ENCODE measurements around the gene CTSH. TPM values are rescaled to one million over a fixed set of nuclear protein-coding genes. Genes with fewer than 3 reads are reported as not detected.

The CTSH gene
- total and polyA plus RNA-seq, 2 experiments from 2014 or later, result 1.7 to 5.2 TPM

- no peak overlapping the region for H3K4me2 ChIP-seq (ENCODE audit: unreplicated experiment)
- H3K27ac ChIP-seq, result no peak overlapping the region
- H4K20me1 ChIP-seq (ENCODE audit: insufficient read depth), result no peaks in the 10 kb centered on the region
- peaks cover 8% of the 10 kb centered on the region for H3F3A ChIP-seq (ENCODE audit: insufficient read depth)
- H3K9me2 ChIP-seq (ENCODE audit: insufficient read depth), result no peaks in the 10 kb centered on the region
- no peak overlapping the region for H3K9ac ChIP-seq
- no peak overlapping the region for H2AFZ ChIP-seq
- no peaks in the 10 kb centered on the region for H3K27me3 ChIP-seq (replicated peaks; ENCODE audit: insufficient read depth)
- in situ Hi-C loops (cut with MboI), result no loop called here
- no peaks in the 10 kb centered on the region for H3K9me3 ChIP-seq (ENCODE audit: low read depth)
- H3K4me1 ChIP-seq (ENCODE audit: insufficient read depth), result peaks cover 9% of the 10 kb centered on the region
- no peak for TF ChIP-seq EZH2 (IDR thresholded peaks at IDR 0.05; ENCODE audit: insufficient read depth, poor library complexity, severe bottlenecking)
- no peaks in the 10 kb centered on the region for H3K79me2 ChIP-seq (ENCODE audit: insufficient read depth)
- no peak for DNase-seq
- 75 to 79% methylated on average over 17 of the region's 17 CpGs for WGBS, 2 experiments (ENCODE audit: low coverage in 1 of 2, low lambda C conversion rate in 2 of 2, missing lambda C conversion rate in 2 of 2)
- H3K36me3 ChIP-seq (ENCODE audit: low read depth), result peaks cover 18% of the 10 kb centered on the region; the same call in 1 of the 2 replicates
- no peak overlapping the region for H3K4me3 ChIP-seq
These were observed 17.6 kb downstream of the CTSH start for GRCh38 chr15:78927077-78927790.

GRCh38 chr15:78925956-78926743, 18.7 kb downstream of the CTSH start:
- no peaks in the 10 kb centered on the region for H3K27me3 ChIP-seq (replicated peaks; ENCODE audit: insufficient read depth)
- no peak overlapping the region for H3K27ac ChIP-seq
- in situ Hi-C loops (cut with MboI), result no loop called here
- no peak for TF ChIP-seq EZH2phosphoT487 (IDR thresholded peaks at IDR 0.05; ENCODE audit: insufficient read depth, low read depth)
- no peak for TF ChIP-seq EZH2 (IDR thresholded peaks at IDR 0.05; ENCODE audit: insufficient read depth, poor library complexity, severe bottlenecking)
- H3K4me1 ChIP-seq (ENCODE audit: insufficient read depth), result peaks cover 6% of the 10 kb centered on the region
- H3K4me3 ChIP-seq, result no peak overlapping the region
- H3K9me3 ChIP-seq (ENCODE audit: low read depth), result no peaks in the 10 kb centered on the region
- no peak overlapping the region for H3K4me2 ChIP-seq (ENCODE audit: unreplicated experiment)
- no peaks in the 10 kb centered on the region for H3K9me2 ChIP-seq (ENCODE audit: insufficient read depth)
- no peak for DNase-seq
- H3K36me3 ChIP-seq (ENCODE audit: low read depth), result peaks cover 27% of the 10 kb centered on the region; the same call in 1 of the 2 replicates
- H3K79me2 ChIP-seq (ENCODE audit: insufficient read depth), result no peaks in the 10 kb centered on the region
- WGBS, 2 experiments (ENCODE audit: low coverage in 1 of 2, low lambda C conversion rate in 2 of 2, missing lambda C conversion rate in 2 of 2), result 87% methylated on average over 5 of the region's 5 CpGs
- peaks cover 8% of the 10 kb centered on the region for H3F3A ChIP-seq (ENCODE audit: insufficient read depth)
- H3K9ac ChIP-seq, result no peak overlapping the region
- no peaks in the 10 kb centered on the region for H4K20me1 ChIP-seq (ENCODE audit: insufficient read depth)
- no peak overlapping the region for H2AFZ ChIP-seq

- no peak overlapping the region for H3K4me3 ChIP-seq
- H3K79me2 ChIP-seq (ENCODE audit: insufficient read depth), result peaks cover 2% of the 10 kb centered on the region
- no peak overlapping the region for H3K4me2 ChIP-seq (ENCODE audit: unreplicated experiment)
- no peaks in the 10 kb centered on the region for H3K9me3 ChIP-seq (ENCODE audit: low read depth)
- no peak overlapping the region for H3K9ac ChIP-seq
- 77 to 79% methylated on average over 9 of the region's 10 CpGs for WGBS, 2 experiments (ENCODE audit: low coverage in 1 of 2, low lambda C conversion rate in 2 of 2, missing lambda C conversion rate in 2 of 2)
- in situ Hi-C loops (cut with MboI), result no loop called here
- H2AFZ ChIP-seq, result no peak overlapping the region
- H3K36me3 ChIP-seq (ENCODE audit: low read depth), result peaks cover 35% of the 10 kb centered on the region; the same call in 1 of the 2 replicates
- H3K9me2 ChIP-seq (ENCODE audit: insufficient read depth), result no peaks in the 10 kb centered on the region
- no peak for TF ChIP-seq EZH2 (IDR thresholded peaks at IDR 0.05; ENCODE audit: insufficient read depth, poor library complexity, severe bottlenecking)
- TF ChIP-seq EZH2phosphoT487 (IDR thresholded peaks at IDR 0.05; ENCODE audit: insufficient read depth, low read depth), result no peak
- no peak for DNase-seq
- H3K27ac ChIP-seq, result no peak overlapping the region
- no peaks in the 10 kb centered on the region for H3K27me3 ChIP-seq (replicated peaks; ENCODE audit: insufficient read depth)
- H3K4me1 ChIP-seq (ENCODE audit: insufficient read depth), result no peaks in the 10 kb centered on the region
- peaks cover 8% of the 10 kb centered on the region for H3F3A ChIP-seq (ENCODE audit: insufficient read depth)
- H4K20me1 ChIP-seq (ENCODE audit: insufficient read depth), result no peaks in the 10 kb centered on the region
These were observed 19.7 kb downstream of the CTSH start for GRCh38 chr15:78925076-78925624.

GRCh38 chr15:78923480-78924360, 21.1 kb downstream of the CTSH start:
- H3K9me2 ChIP-seq (ENCODE audit: insufficient read depth), result no peaks in the 10 kb centered on the region
- peaks cover 8% of the 10 kb centered on the region for H3F3A ChIP-seq (ENCODE audit: insufficient read depth)
- 94 to 97% methylated on average over 9 to 18 of the region's 18 CpGs for WGBS, 2 experiments (ENCODE audit: low coverage in 1 of 2, low lambda C conversion rate in 2 of 2, missing lambda C conversion rate in 2 of 2)
- no peaks in the 10 kb centered on the region for H3K27me3 ChIP-seq (replicated peaks; ENCODE audit: insufficient read depth)
- DNase-seq, result no peak
- H3K4me2 ChIP-seq (ENCODE audit: unreplicated experiment), result no peak overlapping the region
- peaks cover 17% of the 10 kb centered on the region for H3K79me2 ChIP-seq (ENCODE audit: insufficient read depth)
- H3K4me1 ChIP-seq (ENCODE audit: insufficient read depth), result no peaks in the 10 kb centered on the region
- TF ChIP-seq EZH2 (IDR thresholded peaks at IDR 0.05; ENCODE audit: insufficient read depth, poor library complexity, severe bottlenecking) (no peak), EZH2phosphoT487 (IDR thresholded peaks at IDR 0.05; ENCODE audit: insufficient read depth, low read depth) (no peak)
- H3K9me3 ChIP-seq (ENCODE audit: low read depth), result no peaks in the 10 kb centered on the region
- no peaks in the 10 kb centered on the region for H4K20me1 ChIP-seq (ENCODE audit: insufficient read depth)
- no peak overlapping the region for H2AFZ ChIP-seq
- H3K9ac ChIP-seq, result no peak overlapping the region
- in situ Hi-C loops (cut with MboI), result no loop called here
- H3K36me3 ChIP-seq (ENCODE audit: low read depth), result peaks cover 49% of the 10 kb centered on the region; the same call in 1 of the 2 replicates
- H3K4me3 ChIP-seq, result no peak overlapping the region
- no peak overlapping the region for H3K27ac ChIP-seq

Data from GM23248 (cell line).